H9 (cell line): ENCODE data around the gene TMEM254. TPM values are rescaled to one million over a fixed set of nuclear protein-coding genes. Genes with fewer than 3 reads are reported as not detected.

Experiments used
- DNase-seq: peaks from one replicate; pipeline ENCODE4 v3.0.0-alpha.2; 2017
- H2AFZ ChIP-seq: one replicate; pipeline ENCODE4 v1.6.1; 2013; ENCODE audit warnings: mild to moderate bottlenecking, low read length, control low read depth, moderate library complexity
- H2AK5ac ChIP-seq: 2 replicates; pipeline ENCODE4 v1.6.1; 2013; ENCODE audit warnings: low read length, control low read depth, mixed read lengths; ENCODE audit not compliant: insufficient read length
- H2BK120ac ChIP-seq: one replicate; pipeline ENCODE4 v1.6.1; 2013; ENCODE audit warnings: low read depth, mild to moderate bottlenecking, low read length, control low read depth, inconsistent platforms; ENCODE audit not compliant: poor library complexity, severe bottlenecking
- H2BK12ac ChIP-seq: 2 replicates; pipeline ENCODE4 v1.6.1; 2013; ENCODE audit warnings: low read length, control low read depth, mixed read lengths, low read depth; ENCODE audit not compliant: insufficient read length
- H2BK15ac ChIP-seq: 2 replicates; pipeline ENCODE4 v1.6.1; 2013; ENCODE audit warnings: low read depth, low read length, control low read depth
- H2BK20ac ChIP-seq: one replicate; pipeline ENCODE4 v1.6.1; 2013; ENCODE audit warnings: low read depth, mild to moderate bottlenecking, low read length, control low read depth, inconsistent platforms; ENCODE audit not compliant: poor library complexity, severe bottlenecking
- H2BK5ac ChIP-seq: 2 replicates; pipeline ENCODE4 v1.6.1; 2013; ENCODE audit warnings: low read length, control low read depth, mixed read lengths; ENCODE audit not compliant: insufficient read length
- H3K14ac ChIP-seq: 2 replicates; pipeline ENCODE4 v1.6.1; 2013; ENCODE audit warnings: low read length, control low read depth; ENCODE audit not compliant: insufficient read depth
- H3K18ac ChIP-seq: 2 replicates; pipeline ENCODE4 v1.6.1; 2013; ENCODE audit warnings: low read depth, mild to moderate bottlenecking, mixed read lengths, low read length, control low read depth; ENCODE audit not compliant: insufficient read length
- H3K23ac ChIP-seq: 2 replicates; pipeline ENCODE4 v1.6.1; 2013; ENCODE audit warnings: low read length, control low read depth, mixed read lengths, low read depth; ENCODE audit not compliant: insufficient read length
- H3K23me2 ChIP-seq: 2 replicates; pipeline ENCODE4 v1.6.1; 2013; ENCODE audit warnings: low read depth, mild to moderate bottlenecking, mixed read lengths, low read length, control low read depth; ENCODE audit not compliant: insufficient read length, poor library complexity, severe bottlenecking
- H3K27ac ChIP-seq: 2 replicates; pipeline ENCODE4 v1.5.1; 2013; ENCODE audit warnings: low read length, control low read depth, mixed read lengths, low read depth; ENCODE audit not compliant: insufficient read length
- H3K27me3 ChIP-seq: 2 replicates; pipeline ENCODE4 v1.6.1; 2013; ENCODE audit warnings: low read length, control low read depth, inconsistent platforms; ENCODE audit not compliant: insufficient read depth
- H3K4ac ChIP-seq: 2 replicates; pipeline ENCODE4 v1.6.1; 2013; ENCODE audit warnings: low read depth, mild to moderate bottlenecking, control low read depth, inconsistent platforms, low read length, moderate library complexity
- H3K4me1 ChIP-seq: 2 replicates; pipeline ENCODE4 v1.6.1; 2013; ENCODE audit warnings: low read length, control low read depth, inconsistent platforms; ENCODE audit not compliant: insufficient read depth
- H3K4me2 ChIP-seq: 2 replicates; pipeline ENCODE4 v1.6.1; 2013; ENCODE audit warnings: low read length, control low read depth, mixed read lengths; ENCODE audit not compliant: insufficient read length, insufficient read depth
- H3K56ac ChIP-seq: 2 replicates; pipeline ENCODE4 v1.6.1; 2013; ENCODE audit warnings: low read depth, mild to moderate bottlenecking, mixed read lengths, low read length, control low read depth; ENCODE audit not compliant: insufficient read length
- H3K79me1 ChIP-seq: 2 replicates; pipeline ENCODE4 v1.6.1; 2013; ENCODE audit warnings: low read depth, mild to moderate bottlenecking, moderate library complexity, low read length, control low read depth, inconsistent platforms; ENCODE audit not compliant: insufficient read depth, poor library complexity, severe bottlenecking
- H3K79me2 ChIP-seq: 2 replicates; pipeline ENCODE4 v1.6.1; 2013; ENCODE audit warnings: low read length, control low read depth, inconsistent platforms; ENCODE audit not compliant: insufficient read depth
- H3K9ac ChIP-seq: 2 replicates; pipeline ENCODE4 v1.6.1; 2013; ENCODE audit warnings: low read length, control low read depth, mixed read lengths; ENCODE audit not compliant: insufficient read length; ENCODE audit errors: extremely low read depth
- H3K9me3 ChIP-seq: one replicate; pipeline ENCODE4 v1.6.1; 2013; ENCODE audit warnings: low read depth, low read length, inconsistent platforms; ENCODE audit not compliant: control insufficient read depth
- H3T11ph ChIP-seq: one replicate; pipeline ENCODE4 v1.6.1; 2013; ENCODE audit warnings: mild to moderate bottlenecking, low read length, control low read depth, inconsistent platforms
- H4K20me1 ChIP-seq: one replicate; pipeline ENCODE4 v1.6.1; 2013; ENCODE audit not compliant: control insufficient read depth, insufficient read length, insufficient read depth
- H4K5ac ChIP-seq: 2 replicates; pipeline ENCODE4 v1.6.1; 2013; ENCODE audit warnings: low read depth, mild to moderate bottlenecking, mixed read lengths, low read length, control low read depth; ENCODE audit not compliant: insufficient read length
- H4K8ac ChIP-seq: replicated peaks from 2 replicates; pipeline ENCODE4 v1.6.1; 2013; ENCODE audit warnings: low read length, control low read depth, mixed read lengths, low read depth; ENCODE audit not compliant: insufficient read length
- H4K91ac ChIP-seq: 2 replicates; pipeline ENCODE4 v1.6.1; 2013; ENCODE audit warnings: low read depth, mild to moderate bottlenecking, moderate library complexity, mixed read lengths, low read length, control low read depth; ENCODE audit not compliant: insufficient read length
- H3K27ac Mint-ChIP-seq, 3 experiments: 2 replicates in 2 of 3; 3 replicates in 1 of 3; pipeline ENCODE4 v1.8.0; 2020 to 2021; ENCODE audit warnings: mixed read lengths in 3 of 3, mild to moderate bottlenecking in 1 of 3, moderate library complexity in 1 of 3
- H3K27me3 Mint-ChIP-seq: 2 replicates; pipeline ENCODE4 v1.8.0; 2021; ENCODE audit warnings: low read depth, mild to moderate bottlenecking, moderate library complexity, mixed read lengths
- H3K36me3 Mint-ChIP-seq, 3 experiments: 2 replicates in 2 of 3; 3 replicates in 1 of 3; pipeline ENCODE4 v1.8.0; 2020 to 2021; ENCODE audit warnings: low read depth in 3 of 3, mixed read lengths in 3 of 3; ENCODE audit not compliant: insufficient read depth in 1 of 3
- H3K4me1 Mint-ChIP-seq, 2 experiments: 2 replicates each; pipeline ENCODE4 v1.8.0; 2020; ENCODE audit warnings: mixed read lengths in 2 of 2
- H3K4me3 Mint-ChIP-seq, 2 experiments: 2 replicates in 1 of 2; 3 replicates in 1 of 2; pipeline ENCODE4 v1.8.0; 2020 to 2021; ENCODE audit warnings: mild to moderate bottlenecking in 2 of 2, mixed read lengths in 2 of 2, moderate library complexity in 1 of 2
- H3K9me3 Mint-ChIP-seq, 2 experiments: 2 replicates in 1 of 2; 3 replicates in 1 of 2; pipeline ENCODE4 v1.8.0; 2020; ENCODE audit warnings: mild to moderate bottlenecking in 2 of 2, mixed read lengths in 2 of 2, moderate library complexity in 1 of 2
- CTCF ChIP-seq: fragments of 200-600 bp; sonication (generic); conservative IDR thresholded peaks from 3 replicates; pipeline ENCODE4 v1.8.0; 2021; ENCODE audit warnings: antibody characterized with exemption, mild to moderate bottlenecking
- WGBS: extraction: QIAGEN DNeasy Blood & Tissue Kit; methylation state at CpG from one replicate; pipeline ENCODE4 v1.1.7; 2013; ENCODE audit warnings: missing lambda C conversion rate, low lambda C conversion rate, mixed read lengths; ENCODE audit not compliant: insufficient read length; ENCODE audit errors: extremely low coverage; 5-methylcytosine and 5-hydroxymethylcytosine counted together
- total RNA-seq: library from RNA; stranded (reverse); gene quantifications from 2 replicates; pipeline ENCODE4 v1.2.1, GENCODE V29; 2021

Gene TMEM254
- total RNA-seq, 1 experiment from 2014 or later = 20.3 TPM

GRCh38 chr10:80064120-80064886 is 14.2 kb upstream of the TMEM254 start:
- Histone ChIP-seq H3K14ac (no peak overlapping the region), H3K4me1 (no peaks in the 10 kb centered on the region), H3K9ac (no peak overlapping the region), H3K4me2 (no peak overlapping the region), H3K9me3 (no peaks in the 10 kb centered on the region), H2BK12ac (no peak overlapping the region), H3K27ac (no peak overlapping the region), H4K8ac (no peak overlapping the region), H4K91ac (no peak overlapping the region), H3K56ac (no peak overlapping the region), H2BK5ac (no peak overlapping the region), H2AK5ac (no peak overlapping the region), H4K20me1 (no peaks in the 10 kb centered on the region), H3K23ac (no peak overlapping the region), H2BK15ac (no peak overlapping the region), H3K79me2 (no peaks in the 10 kb centered on the region), H3K79me1 (no peaks in the 10 kb centered on the region), H3T11ph (no peak overlapping the region), H3K23me2 (no peaks in the 10 kb centered on the region), H3K4ac (no peak overlapping the region), H3K27me3 (no peaks in the 10 kb centered on the region), H4K5ac (no peak overlapping the region), H3K18ac (no peak overlapping the region), H2AFZ (no peak overlapping the region), H2BK20ac (no peak overlapping the region), H2BK120ac (no peak overlapping the region)
- WGBS = no CpG with 5 or more reads among the region's 8 CpGs
- H3K4me1 Mint-ChIP-seq = peaks cover 6 to 7% of the 10 kb centered on the region in 2 experiments; a peak in 3 of 4 replicates
- H3K36me3 Mint-ChIP-seq = peaks cover 8 to 13% (median 12%) of the 10 kb centered on the region in 3 experiments
- no peak overlapping the region for H3K27ac Mint-ChIP-seq
- H3K4me3 Mint-ChIP-seq = no peak overlapping the region
- no peaks in the 10 kb centered on the region; the same call in 1 of the 2 replicates for H3K27me3 Mint-ChIP-seq
- peaks cover 14 to 17% of the 10 kb centered on the region in 2 experiments for H3K9me3 Mint-ChIP-seq
- TF ChIP-seq CTCF = no peak
- DNase-seq = no peak
